GM19372 (cell line): ENCODE results near the gene SPTSSB.
A peak's percentile ranks its signal among the peaks of the same experiment; 100 is the strongest.

Source experiments
- ATAC-seq: cut with Tn5 transposase; IDR thresholded peaks from one replicate; pipeline ENCODE4 v1.9.1; 2021; ENCODE audit warnings: mild to moderate bottlenecking, low read depth, moderate library complexity; ENCODE audit not compliant: unreplicated experiment

SPTSSB gene

GRCh38 chr3:161343540-161343939 lies 27.8 kb downstream of the SPTSSB start:
- no peak for ATAC-seq

GRCh38 chr3:161342629-161343028 lies 28.7 kb downstream of the SPTSSB start:
- ATAC-seq, result no peak

GRCh38 chr3:161339517-161340500 lies 31.5 kb downstream of the SPTSSB start:
- no peak for ATAC-seq

GRCh38 chr3:161337311-161337710 lies 34.0 kb downstream of the SPTSSB start:
- ATAC-seq, result no peak

GRCh38 chr3:161336661-161337060 lies 34.7 kb downstream of the SPTSSB start:
- ATAC-seq, result no peak

GRCh38 chr3:161333696-161334095 lies 37.6 kb downstream of the SPTSSB start:
- no peak for ATAC-seq

- ATAC-seq, result no peak
Observed at GRCh38 chr3:161332792-161333191, 38.5 kb downstream of the SPTSSB start.

- no peak for ATAC-seq
Observed at GRCh38 chr3:161325059-161325458, 46.3 kb downstream of the SPTSSB start.

- no peak for ATAC-seq
Observed at GRCh38 chr3:161323926-161324621, 47.2 kb downstream of the SPTSSB start.

GRCh38 chr3:161322781-161323568 lies 48.3 kb downstream of the SPTSSB start:
- ATAC-seq, result no peak

GRCh38 chr3:161320837-161321236 lies 50.5 kb downstream of the SPTSSB start:
- ATAC-seq, result no peak

GRCh38 chr3:161319867-161320266 lies 51.5 kb downstream of the SPTSSB start:
- ATAC-seq, result no peak

- ATAC-seq, result no peak
Observed at GRCh38 chr3:161317077-161317476, 54.2 kb downstream of the SPTSSB start.

GRCh38 chr3:161316006-161316689 lies 55.2 kb downstream of the SPTSSB start:
- ATAC-seq, result no peak

GRCh38 chr3:161314836-161315395 lies 56.4 kb downstream of the SPTSSB start:
- no peak for ATAC-seq

GRCh38 chr3:161310649-161311423 lies 60.5 kb downstream of the SPTSSB start:
- peak; percentile 66 for ATAC-seq

- ATAC-seq, result no peak
Observed at GRCh38 chr3:161305095-161305991, 66.0 kb downstream of the SPTSSB start.

GRCh38 chr3:161296814-161297213 lies 74.5 kb downstream of the SPTSSB start:
- ATAC-seq, result no peak
